Hepatocyte (in vitro differentiated cells): ENCODE measurements around the gene TRAF3. TPM values are rescaled to one million over a fixed set of nuclear protein-coding genes. Genes with fewer than 3 reads are reported as not detected.
"Not testable (repeated sequence)": the region's sequence is repeated elsewhere in the genome, so short reads cannot be mapped to it uniquely, and the experiment has no call there.

Experiments
- DNase-seq: peaks from one replicate; pipeline ENCODE4 v3.0.0-alpha.2; 2016; ENCODE audit warnings: low spot score
- H2AFZ ChIP-seq: fragments of 200-600 bp; sonication (generic); 2 replicates; pipeline ENCODE4 v1.6.0; 2016; ENCODE audit warnings: antibody characterized with exemption, mild to moderate bottlenecking
- H3K27ac ChIP-seq: fragments of 200-600 bp; sonication (generic); 2 replicates; pipeline ENCODE4 v1.5.1; 2016; ENCODE audit warnings: mild to moderate bottlenecking
- H3K27me3 ChIP-seq: fragments of 200-600 bp; sonication (generic); 2 replicates; pipeline ENCODE4 v1.6.1; 2016
- H3K36me3 ChIP-seq: fragments of 200-600 bp; sonication (generic); replicated peaks from 2 replicates; pipeline ENCODE4 v1.5.1; 2016; ENCODE audit warnings: low read depth; ENCODE audit not compliant: insufficient read depth
- H3K4me1 ChIP-seq: fragments of 200-600 bp; sonication (generic); 2 replicates; pipeline ENCODE4 v1.5.1; 2016; ENCODE audit warnings: mild to moderate bottlenecking, moderate library complexity; ENCODE audit not compliant: insufficient read depth
- H3K4me2 ChIP-seq: fragments of 200-600 bp; sonication (generic); 2 replicates; pipeline ENCODE4 v1.6.0; 2016
- H3K4me3 ChIP-seq: fragments of 200-600 bp; sonication (generic); 2 replicates; pipeline ENCODE4 v1.5.1; 2016; ENCODE audit warnings: mild to moderate bottlenecking
- H3K79me2 ChIP-seq: fragments of 200-600 bp; sonication (generic); 2 replicates; pipeline ENCODE4 v1.6.0; 2017; ENCODE audit warnings: mild to moderate bottlenecking
- H3K9me2 ChIP-seq: fragments of 200-600 bp; sonication (generic); replicated peaks from 2 replicates; pipeline ENCODE4 v1.6.0; 2017; ENCODE audit warnings: mild to moderate bottlenecking; ENCODE audit not compliant: insufficient read depth
- H3K9me3 ChIP-seq: fragments of 200-600 bp; sonication (generic); 2 replicates; pipeline ENCODE4 v1.5.1; 2016; ENCODE audit warnings: low read depth, mild to moderate bottlenecking
- H4K20me1 ChIP-seq: fragments of 200-600 bp; sonication (generic); 2 replicates; pipeline ENCODE4 v1.6.0; 2016; ENCODE audit warnings: mild to moderate bottlenecking; ENCODE audit not compliant: insufficient read depth, poor library complexity, severe bottlenecking
- EZH2 ChIP-seq: fragments of 200-600 bp; sonication (generic); IDR thresholded peaks from 2 replicates; pipeline ENCODE4 v1.6.1; 2016; ENCODE audit warnings: antibody characterized with exemption, mild to moderate bottlenecking, borderline replicate concordance
- EZH2phosphoT487 ChIP-seq: fragments of 200-600 bp; sonication (generic); IDR thresholded peaks from one replicate; pipeline ENCODE4 v1.6.1; 2018; ENCODE audit warnings: antibody characterized with exemption, mild to moderate bottlenecking, low read depth, moderate library complexity; ENCODE audit not compliant: unreplicated experiment, severe bottlenecking
- WGBS: methylation state at CpG from one replicate; pipeline ENCODE4 v1.1.6; 2016; ENCODE audit warnings: low lambda C conversion rate; ENCODE audit errors: missing lambda C conversion rate; 5-methylcytosine and 5-hydroxymethylcytosine counted together
- polyA plus RNA-seq: library from polyadenylated mRNA; unstranded; fragments of >200 nt; fragmentation: Nextera tagmentation; extraction: Ambion mirVana; gene quantifications from 2 replicates; pipeline ENCODE4 v1.2.1, GENCODE V29; 2016
- total RNA-seq: library from RNA; depleted of rRNA; stranded (reverse); fragments of >200 nt; gene quantifications from 2 replicates; pipeline ENCODE4 v1.2.3, GENCODE V29; 2014
- TF ChIP-seq, protein P1 (sequence below): fragments of 200-600 bp; sonication (generic); IDR thresholded peaks from 2 replicates; pipeline ENCODE4 v1.5.1; 2016; ENCODE audit warnings: antibody characterized with exemption, mild to moderate bottlenecking; ENCODE audit not compliant: poor library complexity

TRAF3 gene
- total and polyA plus RNA-seq, 2 experiments from 2014 or later = 8.0 to 15.8 TPM

DNA sequence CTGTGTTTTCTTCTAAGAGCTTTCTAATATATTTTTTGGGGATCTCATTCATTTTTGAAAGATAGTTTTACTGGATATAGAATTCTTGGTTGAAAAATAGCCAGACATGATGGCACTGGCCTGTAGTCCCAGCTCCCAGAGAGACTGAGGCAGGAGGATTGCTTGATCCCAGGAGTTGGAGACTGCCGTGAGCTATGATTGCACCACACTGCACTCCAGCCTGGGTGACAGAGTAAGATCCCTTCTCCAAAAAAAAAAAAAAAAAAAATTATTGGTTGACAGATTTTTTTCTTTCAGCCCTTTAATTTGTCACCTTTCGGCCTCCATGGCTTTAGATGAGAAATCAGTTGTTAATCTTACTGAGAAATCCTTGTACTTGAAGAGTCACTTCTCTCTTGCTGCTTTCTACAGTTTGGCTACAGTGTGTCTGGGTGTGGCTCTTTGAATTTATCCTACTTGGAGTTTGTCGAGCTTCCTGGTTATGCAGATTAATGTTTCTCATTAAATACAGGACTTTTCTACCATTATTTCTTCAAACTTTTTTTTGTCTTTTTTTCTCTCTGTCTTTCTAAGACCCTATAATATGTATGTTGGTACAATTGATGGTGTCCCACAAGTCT is 85.0 kb downstream of the TRAF3 start:
- no peak overlapping the region for H3K4me3 ChIP-seq
- no peak for DNase-seq
- TF ChIP-seq EZH2 = no peak
- TF ChIP-seq, protein P1, sequence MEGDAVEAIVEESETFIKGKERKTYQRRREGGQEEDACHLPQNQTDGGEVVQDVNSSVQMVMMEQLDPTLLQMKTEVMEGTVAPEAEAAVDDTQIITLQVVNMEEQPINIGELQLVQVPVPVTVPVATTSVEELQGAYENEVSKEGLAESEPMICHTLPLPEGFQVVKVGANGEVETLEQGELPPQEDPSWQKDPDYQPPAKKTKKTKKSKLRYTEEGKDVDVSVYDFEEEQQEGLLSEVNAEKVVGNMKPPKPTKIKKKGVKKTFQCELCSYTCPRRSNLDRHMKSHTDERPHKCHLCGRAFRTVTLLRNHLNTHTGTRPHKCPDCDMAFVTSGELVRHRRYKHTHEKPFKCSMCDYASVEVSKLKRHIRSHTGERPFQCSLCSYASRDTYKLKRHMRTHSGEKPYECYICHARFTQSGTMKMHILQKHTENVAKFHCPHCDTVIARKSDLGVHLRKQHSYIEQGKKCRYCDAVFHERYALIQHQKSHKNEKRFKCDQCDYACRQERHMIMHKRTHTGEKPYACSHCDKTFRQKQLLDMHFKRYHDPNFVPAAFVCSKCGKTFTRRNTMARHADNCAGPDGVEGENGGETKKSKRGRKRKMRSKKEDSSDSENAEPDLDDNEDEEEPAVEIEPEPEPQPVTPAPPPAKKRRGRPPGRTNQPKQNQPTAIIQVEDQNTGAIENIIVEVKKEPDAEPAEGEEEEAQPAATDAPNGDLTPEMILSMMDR = no peak

DNA sequence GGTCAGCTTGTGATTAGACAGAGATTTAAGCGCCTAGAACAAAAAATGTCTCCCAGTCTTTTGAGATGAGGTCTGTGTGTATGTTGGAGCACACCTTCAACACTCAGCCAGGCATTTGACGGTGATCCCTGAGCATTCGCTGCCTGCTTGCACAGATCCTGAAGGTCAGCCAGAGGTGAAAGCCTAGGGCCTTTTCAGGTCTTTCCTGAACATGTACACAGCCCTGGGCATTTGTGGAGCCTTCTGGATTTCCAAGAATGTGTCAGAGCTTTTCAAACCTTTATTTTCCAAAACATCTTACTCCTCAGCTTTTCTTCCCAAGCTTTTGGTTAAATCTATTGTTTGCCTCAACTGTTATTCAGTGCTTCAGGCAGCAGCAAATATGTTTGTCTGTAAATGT is 86.1 kb downstream of the TRAF3 start:
- H2AFZ ChIP-seq = no peak overlapping the region
- H3K36me3 ChIP-seq = no peaks in the 10 kb centered on the region
- no peaks in the 10 kb centered on the region for H3K79me2 ChIP-seq
- H3K4me1 ChIP-seq = peaks cover 4% of the 10 kb centered on the region
- H3K4me3 ChIP-seq = no peak overlapping the region
- DNase-seq = no peak
- TF ChIP-seq EZH2 = no peak
- no peak for TF ChIP-seq EZH2phosphoT487
- TF ChIP-seq, protein P1 = no peak
- H3K4me2 ChIP-seq = no peak overlapping the region
- WGBS = 67% methylated on average over 3 of the region's 3 CpGs
- no peaks in the 10 kb centered on the region for H3K9me2 ChIP-seq
- no peaks in the 10 kb centered on the region for H4K20me1 ChIP-seq
- H3K27me3 ChIP-seq = no peaks in the 10 kb centered on the region
- H3K27ac ChIP-seq = no peak overlapping the region
- H3K9me3 ChIP-seq = peaks cover 5% of the 10 kb centered on the region

More for the DNA sequence above, 85.0 kb downstream of the TRAF3 start:
- no peaks in the 10 kb centered on the region for H3K36me3 ChIP-seq
- no peaks in the 10 kb centered on the region for H3K27me3 ChIP-seq
- no peak overlapping the region for H3K4me2 ChIP-seq
- H2AFZ ChIP-seq = no peak overlapping the region
- no peaks in the 10 kb centered on the region for H3K79me2 ChIP-seq
- peaks cover 5% of the 10 kb centered on the region for H3K9me3 ChIP-seq
- H3K9me2 ChIP-seq = no peaks in the 10 kb centered on the region
- WGBS = 89% methylated on average over 3 of the region's 3 CpGs
- H3K4me1 ChIP-seq = no peaks in the 10 kb centered on the region
- H4K20me1 ChIP-seq = no peaks in the 10 kb centered on the region
- H3K27ac ChIP-seq = no peak overlapping the region

DNA sequence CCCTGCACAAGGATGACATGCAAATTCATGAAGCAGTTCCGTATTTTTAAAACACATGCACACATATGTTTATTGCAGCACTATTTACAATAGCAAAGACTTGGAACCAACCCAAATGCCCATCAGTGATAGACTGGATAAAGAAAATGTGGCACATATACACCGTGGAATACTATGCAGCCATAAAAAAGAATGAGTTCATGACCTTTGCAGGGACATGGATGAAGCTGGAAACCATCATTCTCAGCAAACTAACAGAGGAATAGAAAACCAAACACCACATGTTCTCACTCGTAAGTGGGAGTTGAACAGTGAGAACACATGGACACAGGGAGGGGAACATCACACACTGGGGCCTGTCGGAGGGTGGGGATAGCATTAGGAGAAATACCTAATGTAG is 88.7 kb downstream of the TRAF3 start:
- not testable (repeated sequence) for H3K36me3 ChIP-seq, H3K27ac ChIP-seq, H3K9me3 ChIP-seq, H3K27me3 ChIP-seq, H2AFZ ChIP-seq, H4K20me1 ChIP-seq, DNase-seq, H3K9me2 ChIP-seq, H3K4me1 ChIP-seq, H3K4me2 ChIP-seq, H3K79me2 ChIP-seq, H3K4me3 ChIP-seq
- WGBS = over 99% methylated on average over 4 of the region's 4 CpGs

DNA sequence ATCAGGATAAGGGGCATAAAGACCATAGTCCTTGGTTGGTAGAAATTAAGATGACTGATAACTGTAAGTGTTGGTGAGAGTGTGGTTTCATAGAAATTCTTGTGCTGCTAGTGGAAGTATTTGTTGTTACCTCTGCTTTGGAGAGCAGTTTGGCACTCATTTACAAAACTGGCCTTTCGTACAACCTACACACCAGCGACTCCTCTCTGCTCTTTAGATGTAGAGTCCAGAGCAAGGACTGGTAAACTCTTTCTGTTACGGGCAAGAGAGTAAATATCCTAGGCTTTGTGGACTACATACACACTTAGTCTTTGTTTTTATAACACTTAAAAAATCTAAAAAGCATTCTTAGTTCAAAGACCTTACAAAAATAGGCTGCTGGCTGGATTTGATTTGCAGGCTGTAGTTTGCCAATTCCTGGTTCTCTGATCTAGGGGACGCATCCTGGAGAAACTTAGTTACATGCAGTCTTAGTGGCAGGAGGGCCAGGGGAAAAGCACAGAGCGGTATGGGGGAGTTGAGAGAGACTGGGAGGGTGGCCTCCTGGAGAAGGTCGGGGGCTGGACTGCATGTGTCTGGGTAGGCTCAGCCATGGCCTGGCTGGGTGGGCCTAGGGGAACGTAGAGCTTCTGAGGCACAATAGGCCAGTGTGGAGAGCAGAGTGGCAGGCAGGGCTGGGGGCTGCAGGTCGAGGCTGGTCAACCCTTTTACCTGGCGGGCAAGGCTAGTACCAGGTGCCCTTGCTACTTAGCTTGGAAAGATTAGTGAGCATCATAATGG is 89.9 kb downstream of the TRAF3 start:
- H3K4me2 ChIP-seq = no peak overlapping the region
- H3K79me2 ChIP-seq = peaks cover 3% of the 10 kb centered on the region
- H2AFZ ChIP-seq = no peak overlapping the region
- TF ChIP-seq EZH2phosphoT487 = no peak
- TF ChIP-seq EZH2 = no peak
- TF ChIP-seq, protein P1 = no peak
- WGBS = 84% methylated on average over 9 of the region's 9 CpGs
- no peaks in the 10 kb centered on the region for H3K9me2 ChIP-seq
- no peaks in the 10 kb centered on the region for H3K27me3 ChIP-seq
- no peak overlapping the region for H3K27ac ChIP-seq
- H4K20me1 ChIP-seq = no peaks in the 10 kb centered on the region
- H3K36me3 ChIP-seq = no peaks in the 10 kb centered on the region
- peaks cover 5% of the 10 kb centered on the region for H3K4me1 ChIP-seq
- no peaks in the 10 kb centered on the region for H3K9me3 ChIP-seq
- DNase-seq = no peak
- H3K4me3 ChIP-seq = no peak overlapping the region
